WTC11 (cell line): ENCODE results near the gene EMC9.

Source experiments
- CTCF ChIP-seq: fragments of 200-600 bp; IDR thresholded peaks from 2 replicates; pipeline ENCODE4 v1.8.0; 2022; ENCODE audit warnings: antibody characterized with exemption
- E2F5 ChIP-seq: sonication (generic); formaldehyde crosslinking; IDR thresholded peaks from 2 replicates; pipeline ENCODE4 v1.8.1; 2022; ENCODE audit warnings: mild to moderate bottlenecking, moderate library complexity, missing genetic modification reagents
- ESRRA ChIP-seq: sonication (generic); formaldehyde crosslinking; IDR thresholded peaks from 2 replicates; pipeline ENCODE4 v1.8.1; 2022; ENCODE audit warnings: mild to moderate bottlenecking, missing genetic modification reagents, borderline replicate concordance
- MLX ChIP-seq: sonication (generic); formaldehyde crosslinking; IDR thresholded peaks from 2 replicates; pipeline ENCODE4 v1.8.1; 2023; ENCODE audit warnings: mild to moderate bottlenecking, missing genetic modification reagents, moderate library complexity
- NFYB ChIP-seq: sonication (generic); formaldehyde crosslinking; conservative IDR thresholded peaks from 2 replicates; pipeline ENCODE4 v1.8.0; 2022; ENCODE audit warnings: low read depth, missing genetic modification reagents
- PRRX2 ChIP-seq: fragments of 250-450 bp; sonication (Bioruptor Pico); IDR thresholded peaks from 2 replicates; pipeline ENCODE4 v1.8.0; 2021; ENCODE audit warnings: mild to moderate bottlenecking
- RELA ChIP-seq: sonication (generic); formaldehyde crosslinking; IDR thresholded peaks from 2 replicates; pipeline ENCODE4 v1.8.1; 2022; ENCODE audit warnings: missing genetic modification reagents, mild to moderate bottlenecking, borderline replicate concordance
- SMAD4 ChIP-seq: sonication (generic); formaldehyde crosslinking; IDR thresholded peaks from 2 replicates; pipeline ENCODE4 v1.8.0; 2022; ENCODE audit warnings: mild to moderate bottlenecking, missing genetic modification reagents
- SP1 ChIP-seq: sonication (generic); formaldehyde crosslinking; conservative IDR thresholded peaks from 2 replicates; pipeline ENCODE4 v1.8.1; 2022; ENCODE audit warnings: missing genetic modification reagents
- ZNF138 ChIP-seq: sonication (generic); formaldehyde crosslinking; conservative IDR thresholded peaks from 2 replicates; pipeline ENCODE4 v1.8.1; 2022; ENCODE audit warnings: mild to moderate bottlenecking, moderate library complexity, missing genetic modification reagents
- ZNF232 ChIP-seq: sonication (generic); formaldehyde crosslinking; IDR thresholded peaks from 2 replicates; pipeline ENCODE4 v1.8.0; 2022; ENCODE audit warnings: mild to moderate bottlenecking, missing genetic modification reagents
- ZNF263 ChIP-seq: sonication (generic); formaldehyde crosslinking; IDR thresholded peaks from 2 replicates; pipeline ENCODE4 v1.8.1; 2022; ENCODE audit warnings: low read depth, mild to moderate bottlenecking, moderate library complexity, missing genetic modification reagents
- ZNF396 ChIP-seq: fragments of 250-450 bp; sonication (Bioruptor Pico); IDR thresholded peaks from 2 replicates; pipeline ENCODE4 v1.8.0; 2021; ENCODE audit warnings: mild to moderate bottlenecking, moderate library complexity, borderline replicate concordance

GRCh38 chr14:24150567-24150966 is 9.2 kb upstream of the EMC9 start:
- TF ChIP-seq CTCF (no peak), SP1 (CRISPR knock-in tag) (no peak), MLX (CRISPR knock-in tag) (no peak), RELA (CRISPR knock-in tag) (no peak), E2F5 (CRISPR knock-in tag) (no peak), PRRX2 (CRISPR knock-in tag) (no peak), NFYB (no peak), SMAD4 (CRISPR knock-in tag) (no peak), ZNF138 (CRISPR knock-in tag) (no peak), ESRRA (CRISPR knock-in tag) (no peak), ZNF232 (CRISPR knock-in tag) (no peak), ZNF396 (CRISPR knock-in tag) (no peak), ZNF263 (CRISPR knock-in tag) (no peak)
